ENCODE data around the gene SRGAP2.
"Not testable (repeated sequence)": the region's sequence is repeated elsewhere in the genome, so short reads cannot be mapped to it uniquely, and the experiment has no call there.

The SRGAP2 gene

DNA sequence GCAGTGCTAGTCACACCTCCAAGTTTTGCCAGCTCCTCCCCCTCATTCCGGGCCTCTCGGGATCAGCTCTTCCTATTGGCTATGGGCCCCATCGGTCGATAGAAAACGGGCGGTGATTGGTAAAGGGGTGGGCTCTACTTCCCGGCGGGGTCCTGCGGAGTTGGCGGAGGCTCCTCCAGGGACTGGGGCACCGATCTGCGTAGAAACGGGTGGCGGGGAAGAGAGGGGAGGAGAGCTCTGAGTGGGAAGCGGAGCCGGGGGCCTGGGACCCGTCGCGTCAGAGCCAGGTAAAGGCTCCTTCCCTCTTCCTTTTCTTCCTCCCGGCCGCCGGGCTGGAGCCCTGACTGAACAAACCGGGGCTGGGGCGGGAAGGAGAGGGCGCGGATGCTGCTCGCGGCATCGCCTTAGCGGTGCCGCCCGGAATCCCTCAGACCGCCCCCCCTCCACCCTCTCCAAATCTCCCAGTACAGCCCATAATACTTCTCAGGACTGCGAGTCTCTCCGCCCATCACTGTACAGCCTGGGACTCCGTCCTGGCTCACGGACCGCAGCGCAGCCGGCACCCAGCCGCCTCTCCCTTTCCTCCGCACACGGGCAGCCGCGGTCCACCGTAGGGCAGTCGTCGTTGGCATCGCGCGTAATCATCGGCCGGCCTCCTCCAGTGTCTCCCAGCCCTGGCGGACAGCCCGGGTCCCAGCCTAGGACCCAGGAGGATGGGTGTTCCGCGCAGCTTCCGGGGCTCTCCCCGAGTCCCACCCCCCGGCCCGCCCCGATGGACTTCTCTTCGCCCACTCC lies at the start of gene SRGAP2:
SRGAP2 (plus strand) TSS at position 178 of the 795 bp plus-strand sequence. CDS start 2,430 bp downstream, outside the sequence.
- peak; percentile 87 for DNase-seq

DNA sequence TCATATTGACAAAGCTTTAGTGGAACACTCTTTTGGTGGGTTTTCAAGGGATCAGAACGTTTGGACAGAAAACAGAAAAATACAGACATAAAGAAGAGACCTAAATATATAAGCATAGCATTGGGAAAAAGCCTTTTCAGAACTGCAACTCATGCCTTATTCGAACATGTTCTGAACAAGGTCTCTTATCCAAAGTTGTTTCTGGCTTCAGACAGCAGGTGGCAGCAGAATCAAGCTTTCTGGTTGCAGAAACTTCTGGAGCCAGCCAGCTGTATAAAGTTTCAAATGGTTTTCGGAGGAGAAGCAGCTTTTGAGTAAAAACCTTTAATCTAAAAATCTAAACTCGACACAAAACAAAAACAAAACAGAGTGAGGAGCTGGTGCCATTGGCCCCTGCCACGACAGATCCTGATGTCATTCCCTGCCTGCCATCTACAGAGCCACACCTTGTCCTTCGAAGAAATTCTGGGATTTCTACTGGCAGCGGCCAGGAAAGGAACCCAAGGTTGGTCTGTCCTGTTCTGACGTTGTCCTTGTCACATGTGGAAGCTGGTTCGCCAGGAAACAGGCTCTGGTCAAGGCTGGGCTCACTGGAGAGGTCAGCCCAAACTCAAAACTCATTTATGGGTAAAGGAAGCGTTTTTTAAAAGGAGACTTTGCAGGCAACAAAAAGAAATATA lies 35.9 kb upstream of the SRGAP2 start:
- not testable (repeated sequence) for DNase-seq

DNA sequence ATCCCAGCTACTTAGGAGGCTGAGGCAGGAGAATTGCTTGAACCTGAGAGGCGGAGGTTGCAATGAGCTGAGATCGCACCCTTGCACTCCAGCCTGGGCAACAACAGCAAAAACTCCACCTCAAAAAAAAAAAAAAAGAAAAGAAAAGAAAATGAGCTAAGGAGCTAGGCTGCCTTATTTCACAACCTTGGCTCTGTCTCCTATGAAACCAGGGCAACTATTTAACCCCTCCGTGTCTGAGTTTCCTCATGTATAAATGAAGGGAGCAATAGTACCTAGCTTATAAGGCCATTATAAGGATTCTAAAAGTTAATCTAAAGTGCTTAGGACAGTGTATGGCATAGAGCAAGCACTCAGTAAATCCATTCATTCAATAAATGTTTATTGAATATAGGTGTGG lies 33.5 kb upstream of the SRGAP2 start:
- not testable (repeated sequence) for DNase-seq

DNA sequence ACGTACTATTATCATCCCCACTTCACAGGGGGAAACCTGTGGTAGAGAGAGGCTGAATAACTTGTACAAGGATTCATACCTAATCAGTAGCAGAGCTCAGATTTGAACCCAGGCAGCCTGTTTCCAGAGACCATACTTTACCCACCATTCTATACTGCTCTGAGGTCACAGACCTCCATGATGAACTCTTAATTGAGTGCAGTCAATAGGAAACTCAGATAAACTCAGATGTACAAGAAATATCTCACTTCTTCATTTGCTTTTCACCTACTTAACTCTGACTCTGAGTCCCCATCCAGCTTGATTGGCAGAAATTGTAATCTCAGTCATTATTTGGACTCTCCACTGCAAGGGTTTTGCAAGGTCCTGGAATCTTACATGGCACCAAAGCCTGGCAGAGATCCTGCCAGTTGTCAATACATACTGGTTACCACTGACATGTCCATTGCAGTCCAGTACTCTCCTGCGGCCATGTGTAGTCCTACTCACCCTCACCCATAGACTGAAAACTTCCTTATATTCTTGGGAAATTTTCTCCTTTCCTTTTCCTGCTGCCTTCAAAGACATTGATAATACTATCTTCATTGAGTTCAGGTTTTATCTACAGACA lies 30.1 kb upstream of the SRGAP2 start:
- DNase-seq = not testable (repeated sequence)

DNA sequence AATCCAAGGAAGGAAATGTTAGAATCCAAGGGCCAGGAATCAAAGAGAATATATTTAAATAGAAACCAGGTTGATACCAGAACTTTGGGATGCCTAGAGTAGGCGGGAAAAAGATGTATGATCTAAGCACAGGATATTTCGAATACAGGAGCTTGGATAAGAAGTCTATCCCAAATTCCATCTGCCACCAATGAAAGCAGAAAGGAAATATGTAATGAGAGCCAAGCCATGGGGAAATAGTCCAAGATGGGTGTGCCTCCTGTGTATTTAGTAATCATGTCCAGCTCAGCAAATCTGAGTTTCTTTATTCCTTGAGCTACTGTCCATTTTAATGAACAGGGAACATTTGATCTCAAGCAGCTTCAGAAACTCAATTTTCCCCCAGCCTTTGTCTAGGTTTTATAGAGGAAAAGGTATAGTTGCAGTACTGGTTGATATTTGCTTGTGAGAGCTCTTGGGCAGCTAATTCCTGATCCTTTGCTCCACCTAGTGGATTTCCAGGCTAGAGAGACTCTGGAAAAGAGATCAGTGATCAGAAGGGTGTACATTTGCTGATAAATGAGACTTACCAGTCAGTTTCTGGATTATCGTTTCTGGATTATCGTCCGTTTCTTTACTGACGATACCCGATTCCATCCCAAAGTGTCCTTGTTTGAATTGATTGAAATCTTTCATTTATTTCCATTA lies 29.0 kb upstream of the SRGAP2 start:
- DNase-seq = not testable (repeated sequence)

DNA sequence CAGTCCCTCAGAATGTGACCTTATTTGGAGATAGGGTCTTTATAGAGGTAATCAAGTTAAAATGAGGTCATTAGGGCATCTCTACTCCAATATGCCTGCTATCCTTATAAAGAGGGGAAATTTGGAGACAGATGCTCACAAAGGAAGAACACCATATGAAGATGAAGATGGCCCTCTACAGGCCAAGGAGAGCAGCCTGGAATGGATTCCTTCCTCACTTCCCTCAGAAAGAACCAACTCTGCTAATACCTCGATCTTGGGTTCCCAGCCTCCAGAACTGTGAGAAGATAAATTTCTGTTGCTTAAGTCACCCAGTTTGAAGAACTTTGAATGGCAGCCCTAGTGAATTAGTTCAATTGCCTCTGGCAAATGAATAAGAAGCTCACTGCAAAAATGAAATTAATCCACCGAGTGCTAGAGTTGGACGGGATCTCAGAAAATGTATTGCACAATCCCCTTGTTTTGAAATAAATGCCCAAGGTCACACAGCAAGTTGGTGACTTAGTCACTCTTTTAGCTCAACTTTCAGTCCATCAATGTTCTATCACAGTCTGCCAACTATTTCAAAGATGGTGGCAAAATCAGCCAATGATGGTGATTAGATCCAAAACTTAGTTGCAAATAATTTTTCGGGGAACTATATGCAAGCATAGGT lies 27.8 kb upstream of the SRGAP2 start:
- DNase-seq = peak; percentile 1

DNA sequence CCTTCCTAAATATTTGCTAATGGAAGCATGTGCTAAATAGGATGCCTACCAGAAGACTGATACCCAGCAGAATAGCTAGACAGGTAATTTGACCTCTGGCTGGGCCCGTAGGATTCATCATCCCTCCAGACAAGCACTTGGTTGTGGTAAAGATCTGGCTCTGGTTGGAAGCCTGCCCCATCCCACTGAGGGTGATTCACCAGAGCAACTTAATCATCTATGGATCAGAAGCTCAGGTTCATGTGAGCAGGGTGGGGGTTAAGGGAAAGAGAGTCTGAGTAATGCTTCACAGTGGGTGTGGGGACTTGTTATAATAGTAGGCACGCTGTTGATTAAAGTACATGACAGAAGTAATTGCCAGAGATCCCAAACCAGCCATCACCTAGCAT lies 27.2 kb upstream of the SRGAP2 start:
- DNase-seq = not testable (repeated sequence)

DNA sequence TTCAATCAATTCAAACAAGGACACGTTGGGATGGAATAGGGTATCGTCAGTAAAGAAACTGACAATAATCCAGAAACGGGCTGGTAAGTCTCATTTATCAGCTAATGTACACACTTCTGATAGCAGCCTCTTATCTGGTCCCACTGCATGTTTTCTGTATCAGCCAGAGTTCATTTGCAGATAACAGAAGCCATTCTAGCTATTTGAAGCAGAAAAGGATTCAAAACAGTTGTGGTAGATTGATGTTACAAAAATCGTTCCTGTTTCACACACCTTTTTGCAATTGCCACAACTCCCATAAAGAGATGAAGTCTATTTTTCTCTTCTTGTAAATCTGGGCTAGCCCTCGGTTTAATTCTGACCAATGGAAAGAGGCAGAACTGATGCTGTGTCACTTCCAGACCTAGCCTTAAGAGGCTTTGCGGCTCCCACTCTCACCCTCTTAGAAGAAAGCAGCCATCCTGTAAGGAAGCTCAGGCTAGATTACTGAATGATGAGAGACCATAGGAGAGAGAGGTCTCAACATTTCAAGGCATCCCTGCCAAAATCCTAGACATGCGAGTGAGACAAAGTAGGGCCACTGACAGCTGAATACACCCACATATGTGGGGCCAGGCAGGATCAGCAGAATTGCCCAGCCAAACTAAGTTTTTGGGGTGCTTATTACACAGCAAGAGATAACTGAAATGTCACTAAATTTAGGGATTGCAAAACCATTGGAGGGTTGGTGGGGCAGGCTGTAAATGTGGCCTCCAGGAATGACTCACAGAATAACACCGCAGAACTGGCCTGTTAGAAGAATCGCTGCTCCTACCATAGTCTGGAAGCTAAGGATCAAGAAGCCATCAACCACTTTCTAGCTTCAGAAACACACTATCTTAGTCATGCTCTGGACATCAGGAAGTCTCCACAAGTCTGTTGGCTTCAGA lies 25.0 kb upstream of the SRGAP2 start:
- not testable (repeated sequence) for DNase-seq

DNA sequence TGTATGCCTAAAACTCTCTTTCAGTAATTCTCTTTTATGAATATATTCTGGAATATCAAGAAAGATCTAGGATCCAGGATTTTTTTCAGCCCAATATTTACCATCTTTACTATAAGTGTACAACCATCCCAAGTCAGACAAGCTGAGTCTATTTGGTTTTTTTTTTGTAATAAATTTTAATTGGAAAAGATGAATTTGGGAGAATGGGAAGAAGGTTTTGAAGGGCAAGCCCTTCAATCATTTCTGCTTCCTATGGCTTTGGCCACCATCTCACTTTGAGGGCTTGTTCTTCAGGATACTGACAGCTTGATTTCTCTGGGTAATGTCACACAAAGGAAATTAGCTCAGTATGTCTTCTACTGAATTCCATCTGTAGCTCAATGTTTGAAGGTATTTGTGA lies 23.7 kb upstream of the SRGAP2 start:
- DNase-seq = not testable (repeated sequence)

DNA sequence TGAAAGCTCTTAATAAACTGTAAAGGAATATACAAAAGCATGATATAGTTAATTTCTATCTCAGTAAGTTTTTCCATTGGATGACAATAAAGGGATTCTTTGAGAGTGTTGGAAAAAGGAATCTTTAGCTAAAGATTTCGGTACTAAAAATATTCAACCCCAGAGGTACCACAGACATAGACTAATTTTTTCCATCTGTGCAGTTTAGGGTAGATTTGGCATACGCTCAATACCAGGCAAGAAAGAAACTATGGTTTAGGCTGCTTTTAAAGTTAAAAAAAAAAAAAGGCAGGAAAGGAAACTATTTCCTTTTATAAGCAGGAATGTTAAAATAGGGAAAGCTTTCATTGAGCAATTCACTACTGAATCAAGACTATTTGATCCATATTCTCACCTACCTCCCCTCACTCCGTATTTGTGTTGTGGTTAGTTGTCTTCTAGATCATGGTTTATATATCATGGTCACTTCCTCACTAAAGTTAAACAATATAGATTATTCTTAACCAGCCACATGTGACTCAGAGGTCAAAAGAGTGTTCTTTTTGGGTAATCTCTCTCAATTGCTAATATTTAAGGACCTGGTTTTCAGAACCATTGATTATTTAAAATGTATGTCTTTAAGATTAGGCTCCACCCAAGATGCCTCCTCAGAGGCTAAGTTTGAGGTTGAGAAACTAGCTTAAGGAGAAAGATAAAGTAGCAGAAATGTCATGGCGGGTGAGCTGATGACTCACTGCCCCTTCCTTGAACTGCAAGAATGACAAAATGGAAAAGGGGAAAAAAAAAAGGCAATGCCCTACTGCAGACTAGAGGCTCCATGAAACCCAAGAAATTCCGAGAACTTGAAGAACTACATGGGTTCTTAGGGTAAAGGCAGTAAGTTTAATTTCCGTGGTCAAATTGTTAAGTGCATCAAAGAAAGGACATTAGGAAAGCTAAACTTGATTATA lies 20.7 kb upstream of the SRGAP2 start:
- not testable (repeated sequence) for DNase-seq

DNA sequence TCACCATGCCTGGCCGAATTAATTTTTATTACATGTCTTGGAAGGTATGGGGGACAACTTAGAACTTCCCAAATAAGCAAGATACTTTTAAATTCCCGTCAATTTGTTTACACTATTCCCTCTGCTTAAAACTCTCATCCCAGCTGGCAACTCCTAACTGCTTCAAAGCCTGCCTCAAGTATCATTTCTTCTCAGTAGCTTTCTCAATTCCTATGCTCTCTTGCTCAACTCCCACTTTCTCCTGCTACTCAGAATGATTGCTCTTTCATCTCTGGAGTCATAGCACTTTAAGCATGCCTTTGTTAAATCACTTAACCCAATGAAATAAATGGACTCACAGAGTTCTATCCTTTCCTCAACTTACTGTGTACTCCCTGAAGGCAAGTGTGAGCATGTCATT lies 19.6 kb upstream of the SRGAP2 start:
- DNase-seq = not testable (repeated sequence)

DNA sequence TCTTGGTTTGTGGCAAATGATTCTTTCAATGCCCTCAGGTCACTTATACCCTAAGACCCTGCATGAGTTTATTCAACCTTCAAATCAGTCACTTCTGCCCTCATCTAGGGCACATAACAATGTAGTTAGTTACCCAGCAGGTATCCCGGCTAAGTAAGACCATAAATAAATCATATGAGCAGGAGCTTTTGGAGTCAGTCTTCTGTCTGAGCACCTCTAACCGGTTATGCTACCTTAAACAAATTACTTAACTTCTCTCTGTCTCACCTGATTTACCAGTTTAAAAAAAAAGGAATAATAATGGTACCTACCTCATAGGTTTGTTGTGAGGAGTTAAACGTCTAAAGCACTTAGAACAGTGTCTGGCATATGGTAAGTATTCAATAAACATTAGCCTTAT lies 17.6 kb upstream of the SRGAP2 start:
- DNase-seq = not testable (repeated sequence)

DNA sequence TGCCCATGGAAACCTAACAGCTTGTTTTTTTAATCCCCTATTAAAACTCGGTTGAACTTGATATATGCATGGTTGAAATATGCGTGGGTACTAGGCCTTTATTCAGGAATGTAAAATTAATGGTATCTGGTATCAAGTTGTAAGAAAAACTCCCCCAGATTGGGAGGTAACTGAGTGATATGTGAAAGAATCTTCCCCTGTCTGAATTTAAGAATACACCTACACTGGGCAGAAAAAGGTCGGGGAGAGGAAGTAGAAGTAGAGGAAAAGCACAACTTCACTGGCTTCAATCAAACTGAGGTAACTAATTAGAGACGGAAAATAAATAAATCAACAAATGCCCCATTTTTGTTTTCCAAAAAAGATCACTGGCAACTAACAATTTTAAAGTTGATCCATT lies 16.5 kb upstream of the SRGAP2 start:
- not testable (repeated sequence) for DNase-seq

DNA sequence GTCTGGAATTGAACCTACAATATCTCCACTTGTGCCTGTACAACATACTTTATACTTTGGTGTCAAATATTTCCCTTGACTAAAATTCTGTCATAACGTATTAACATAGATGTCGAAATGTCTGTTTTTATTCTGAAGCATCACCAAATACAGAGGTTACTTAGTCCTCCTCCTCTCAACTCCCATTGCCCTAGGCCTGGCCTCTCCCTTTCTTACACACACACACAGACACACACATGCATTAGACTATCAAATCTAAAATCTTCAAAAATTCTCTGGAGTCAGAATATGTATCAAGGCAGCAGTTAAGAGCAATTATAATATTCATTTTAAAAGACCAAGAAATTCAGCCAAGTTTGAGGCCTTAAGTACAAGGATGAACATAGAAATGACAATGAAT lies 8.2 kb upstream of the SRGAP2 start:
- not testable (repeated sequence) for DNase-seq

DNA sequence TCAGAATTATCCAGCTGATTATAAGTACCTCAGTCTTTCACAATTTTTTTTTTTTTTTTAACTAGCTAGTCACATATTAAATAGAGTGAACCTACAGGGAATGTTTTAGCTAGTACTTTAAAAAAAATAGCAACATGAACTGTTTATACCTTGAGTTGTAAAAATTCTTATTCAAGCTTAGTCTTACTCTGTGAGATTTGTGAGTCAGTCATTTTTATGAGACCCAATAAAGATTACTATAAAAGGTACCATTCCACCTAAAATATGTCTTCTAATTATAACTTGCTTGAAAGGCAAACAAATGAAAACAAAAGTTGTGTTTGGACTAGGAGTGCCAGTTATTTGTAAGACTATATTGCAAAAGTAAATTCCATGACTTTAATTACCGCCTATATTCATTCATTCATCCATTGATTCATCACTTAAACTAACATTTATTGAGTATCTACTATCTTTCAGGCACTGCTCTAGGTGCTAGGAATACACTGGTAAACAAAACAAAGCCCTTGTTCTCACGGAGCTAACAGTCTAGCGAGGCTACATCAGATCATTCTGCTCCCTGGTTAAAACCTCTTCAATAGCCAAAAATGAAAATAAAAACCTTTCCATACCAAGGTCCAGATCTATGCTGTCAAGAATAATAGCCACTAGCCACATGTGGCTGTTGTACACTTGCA lies 6.5 kb upstream of the SRGAP2 start:
- not testable (repeated sequence) for DNase-seq

DNA sequence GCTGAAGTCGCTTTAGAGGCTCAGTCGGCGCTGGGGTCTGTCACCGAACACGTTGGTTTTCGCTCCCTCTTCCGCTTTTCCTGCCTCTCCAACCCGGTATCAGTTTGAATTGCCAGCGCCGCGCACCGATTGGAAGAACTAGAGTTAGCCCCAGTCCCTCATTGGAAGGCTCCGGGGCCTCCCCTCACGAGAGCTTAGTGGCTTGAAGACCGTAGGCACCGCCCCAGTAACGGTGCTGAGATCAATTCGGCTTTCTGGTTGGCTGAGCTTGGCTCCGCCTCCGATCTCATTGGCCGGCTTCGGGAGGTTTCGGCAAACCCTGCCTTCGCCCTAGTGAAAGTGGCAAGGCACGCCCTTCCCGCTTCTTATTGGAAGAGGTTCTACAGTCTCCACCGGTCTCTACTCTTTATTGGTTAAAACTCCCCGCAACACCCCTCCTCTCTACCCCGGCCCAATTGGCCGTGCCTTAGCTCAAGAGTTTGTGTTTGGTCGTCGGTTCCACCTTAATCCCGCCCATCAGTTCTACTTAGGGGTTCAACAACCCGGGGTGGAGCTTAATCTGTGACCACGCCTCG lies 465 bp upstream of the SRGAP2 start, which contains the start of gene FAM72A:
FAM72A (minus strand) TSS at position 51 of the 575 bp plus-strand sequence. CDS start 814 bp downstream, outside the sequence.
- peak; percentile 99 for DNase-seq

DNA sequence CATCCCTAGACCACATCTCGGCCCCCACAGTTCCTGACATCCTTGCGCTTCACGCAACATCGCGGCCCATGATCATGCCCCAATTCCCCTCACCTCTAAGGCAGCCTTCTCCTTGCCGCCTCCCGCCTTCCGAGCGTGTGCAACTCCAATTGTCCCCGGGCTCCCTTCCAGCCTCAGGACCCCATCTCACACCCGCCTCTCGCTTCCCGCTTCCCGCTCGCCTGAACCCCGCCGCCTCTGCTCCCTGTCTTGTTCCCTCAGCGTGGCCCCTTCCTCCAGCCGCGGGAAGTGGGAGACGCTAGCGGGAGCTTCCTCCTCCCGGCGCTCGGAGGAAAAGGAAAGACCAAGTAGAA lies 794 bp downstream of the SRGAP2 start:
- DNase-seq = not testable (repeated sequence)

DNA sequence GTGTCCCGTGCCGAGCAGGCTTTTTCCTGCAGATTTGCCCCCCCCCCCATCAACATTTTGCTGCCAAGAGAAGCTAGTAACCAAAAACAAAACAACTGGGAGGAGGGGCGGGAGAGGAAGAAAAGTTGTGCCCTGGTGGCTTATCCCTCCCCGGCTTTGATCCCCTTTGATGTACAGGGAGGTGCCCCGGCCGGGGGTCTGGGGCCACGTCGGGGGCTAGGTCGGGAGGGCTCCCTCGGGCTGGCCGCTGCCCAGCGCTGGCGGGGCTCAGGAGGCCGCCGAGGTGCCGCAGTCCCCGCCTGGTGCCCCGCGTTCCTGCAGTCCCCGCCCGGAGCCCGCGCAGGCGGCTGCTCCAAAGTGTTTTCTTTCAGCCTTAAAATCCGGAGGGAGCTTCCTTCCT lies 1.5 kb downstream of the SRGAP2 start:
- DNase-seq = peak; percentile 45

DNA sequence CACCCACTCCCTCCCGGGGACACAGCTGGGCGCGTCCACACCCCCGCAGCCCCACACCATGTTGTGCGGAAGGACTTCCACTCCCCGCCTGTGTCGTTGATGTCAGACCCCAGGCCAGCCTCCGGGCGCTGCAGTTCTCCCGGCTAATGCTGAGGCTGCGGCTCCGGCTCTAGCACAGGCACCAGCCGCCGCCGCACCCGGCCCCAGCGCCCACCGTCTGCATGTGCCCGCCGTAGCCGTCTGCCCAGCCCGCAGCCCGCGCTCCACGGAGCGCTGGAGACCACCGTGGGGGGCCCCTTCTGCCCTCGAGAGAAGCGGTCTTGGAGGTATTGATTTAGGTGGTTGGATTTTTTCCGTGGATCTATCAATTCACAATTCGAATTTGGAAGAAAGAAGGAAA lies 2.2 kb downstream of the SRGAP2 start:
- not testable (repeated sequence) for DNase-seq
